COR-L47 (cell line): ENCODE measurements around the gene MAML2.

Experiments used
- DNase-seq: peaks from one replicate; lab custom pipeline; 2025; lab: John Stamatoyannopoulos, UW

The MAML2 gene

DNA sequence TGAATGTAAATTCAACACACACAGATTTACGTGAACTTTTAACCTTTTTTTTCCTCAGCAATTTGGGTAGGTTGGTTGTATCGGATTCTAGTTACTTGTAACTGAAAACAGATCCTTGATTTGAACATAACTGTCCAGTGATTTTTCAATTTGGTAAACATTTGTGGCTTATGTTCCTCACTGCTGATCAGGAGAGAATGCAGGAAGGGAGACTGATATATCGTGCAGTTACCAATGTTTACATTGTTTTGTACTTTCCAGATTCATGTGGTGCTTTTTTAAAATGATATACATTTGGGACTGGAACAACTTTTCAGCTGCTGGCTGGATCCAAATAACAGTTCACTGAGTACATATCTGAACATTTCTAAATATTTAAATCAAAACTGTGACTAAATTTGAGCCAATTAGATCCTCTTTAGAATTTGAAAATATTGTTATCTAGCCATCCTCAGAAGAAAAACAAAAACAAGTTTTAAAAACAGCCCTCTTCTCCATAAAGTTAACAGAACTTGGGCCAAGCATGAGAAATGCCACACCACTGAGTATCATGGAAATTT is 334.8 kb downstream of the MAML2 start:
- no peak for DNase-seq

DNA sequence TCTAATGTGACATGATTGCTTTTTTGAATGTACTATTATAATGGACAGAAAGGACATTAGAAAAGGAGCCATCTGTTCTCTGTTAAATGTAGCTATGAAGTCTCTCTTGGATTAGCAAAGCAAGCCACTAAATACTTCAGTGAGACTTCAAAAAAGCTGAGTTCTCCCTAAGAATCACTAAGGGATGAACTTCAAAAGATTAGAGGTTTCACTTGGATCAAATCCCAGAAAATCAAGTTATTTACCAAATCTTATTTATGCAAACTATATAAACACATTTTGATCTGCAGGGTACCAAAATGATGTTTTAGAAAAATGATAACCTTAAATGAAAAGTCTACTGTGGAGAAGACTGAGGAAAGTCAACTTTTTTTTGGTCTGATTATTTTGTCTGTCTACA is 337.0 kb downstream of the MAML2 start:
- DNase-seq: no peak

DNA sequence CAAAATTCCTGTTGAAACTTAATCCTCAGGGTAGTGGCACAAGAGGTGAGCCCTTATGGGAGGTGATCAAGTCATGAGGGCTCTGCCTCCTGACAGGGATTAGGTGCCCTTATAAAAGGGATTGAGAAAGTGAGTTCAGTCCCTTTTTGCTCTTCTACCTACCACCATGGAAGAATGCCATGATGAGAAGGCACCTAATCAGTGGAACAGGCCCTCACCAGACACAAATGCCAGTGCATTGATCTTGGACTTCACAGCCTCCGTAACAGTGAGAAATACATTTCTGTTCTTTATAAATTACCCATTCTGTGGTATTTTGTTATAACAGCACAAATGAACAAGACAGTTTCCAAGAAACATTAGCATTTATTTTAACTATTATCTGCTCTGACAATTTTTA is 338.1 kb downstream of the MAML2 start:
- DNase-seq: no peak

DNA sequence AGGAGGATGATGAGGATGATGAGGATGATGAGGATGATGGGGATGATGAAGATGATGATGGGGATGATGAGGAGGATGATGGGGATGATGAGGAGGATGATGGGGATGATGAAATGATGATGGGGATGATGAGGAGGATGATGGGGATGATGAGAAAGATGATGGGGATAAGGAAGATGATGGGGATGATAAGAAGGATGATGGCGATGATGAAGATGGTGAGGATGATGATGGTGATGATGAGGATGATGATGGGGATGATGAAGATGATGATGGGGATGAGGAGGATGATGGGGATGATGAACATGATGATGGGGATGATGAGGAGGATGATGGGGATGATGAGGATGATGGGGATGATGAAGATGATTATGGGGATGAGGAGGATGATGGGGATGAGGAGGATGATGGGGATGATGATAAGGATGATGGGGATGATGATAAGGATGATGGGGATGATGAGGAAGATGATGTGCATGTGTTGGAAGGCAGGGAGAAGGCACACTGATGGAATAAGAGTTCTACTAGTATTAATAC is 340.2 kb downstream of the MAML2 start:
- no peak for DNase-seq

DNA sequence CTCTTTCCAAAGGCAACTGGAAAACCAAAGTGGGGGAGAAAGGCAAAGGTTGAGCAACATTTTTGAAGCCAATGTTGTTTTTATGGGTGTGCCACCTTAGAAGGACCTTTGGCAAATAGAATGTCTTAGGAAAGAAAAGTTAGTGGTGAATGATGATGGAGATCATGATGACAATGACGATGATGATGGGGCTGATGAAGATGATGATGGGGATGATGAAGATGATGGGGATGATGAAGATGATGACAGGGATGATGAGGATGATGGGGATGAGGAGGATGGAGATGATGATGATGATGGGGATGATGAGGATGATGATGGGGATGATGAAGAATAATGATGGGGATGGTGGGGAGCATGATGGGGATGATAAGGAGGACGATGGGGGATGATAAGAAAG is 340.7 kb downstream of the MAML2 start:
- DNase-seq: no peak

GRCh38 chr11:96001037-96001436 is 342.0 kb downstream of the MAML2 start:
- no peak for DNase-seq

- no peak for DNase-seq
These were observed 343.1 kb downstream of the MAML2 start for GRCh38 chr11:95999711-96000406.

DNA sequence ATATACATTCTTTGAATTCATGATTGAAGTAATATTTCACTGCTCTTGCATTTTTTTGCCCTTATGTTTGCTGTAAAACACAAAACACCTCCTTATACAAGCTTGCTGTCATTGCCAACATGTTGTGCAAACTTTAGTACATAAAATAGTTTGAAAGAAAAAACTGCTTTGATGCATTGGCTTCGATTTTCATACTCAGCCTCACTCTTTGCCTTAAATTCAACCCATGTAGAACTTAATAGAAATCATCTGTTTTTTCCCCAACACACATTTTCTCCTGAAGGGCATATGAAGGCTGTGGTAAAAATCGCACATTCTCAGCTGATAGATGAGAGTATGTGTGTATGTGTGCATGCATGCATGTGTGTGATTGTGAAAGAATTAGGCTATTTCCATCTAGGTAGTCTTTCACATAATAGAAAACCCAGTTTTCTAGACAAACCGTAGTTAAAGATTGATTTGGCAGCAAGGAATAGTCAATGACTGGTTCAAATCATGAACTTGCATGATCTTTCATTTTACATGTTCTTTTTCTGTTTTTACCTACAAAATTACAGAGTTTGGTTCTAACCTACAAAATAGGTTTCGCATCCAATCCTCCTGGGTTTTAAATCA is 346.3 kb downstream of the MAML2 start:
- DNase-seq: no peak

GRCh38 chr11:95994329-95994728 is 348.7 kb downstream of the MAML2 start:
- no peak for DNase-seq

DNA sequence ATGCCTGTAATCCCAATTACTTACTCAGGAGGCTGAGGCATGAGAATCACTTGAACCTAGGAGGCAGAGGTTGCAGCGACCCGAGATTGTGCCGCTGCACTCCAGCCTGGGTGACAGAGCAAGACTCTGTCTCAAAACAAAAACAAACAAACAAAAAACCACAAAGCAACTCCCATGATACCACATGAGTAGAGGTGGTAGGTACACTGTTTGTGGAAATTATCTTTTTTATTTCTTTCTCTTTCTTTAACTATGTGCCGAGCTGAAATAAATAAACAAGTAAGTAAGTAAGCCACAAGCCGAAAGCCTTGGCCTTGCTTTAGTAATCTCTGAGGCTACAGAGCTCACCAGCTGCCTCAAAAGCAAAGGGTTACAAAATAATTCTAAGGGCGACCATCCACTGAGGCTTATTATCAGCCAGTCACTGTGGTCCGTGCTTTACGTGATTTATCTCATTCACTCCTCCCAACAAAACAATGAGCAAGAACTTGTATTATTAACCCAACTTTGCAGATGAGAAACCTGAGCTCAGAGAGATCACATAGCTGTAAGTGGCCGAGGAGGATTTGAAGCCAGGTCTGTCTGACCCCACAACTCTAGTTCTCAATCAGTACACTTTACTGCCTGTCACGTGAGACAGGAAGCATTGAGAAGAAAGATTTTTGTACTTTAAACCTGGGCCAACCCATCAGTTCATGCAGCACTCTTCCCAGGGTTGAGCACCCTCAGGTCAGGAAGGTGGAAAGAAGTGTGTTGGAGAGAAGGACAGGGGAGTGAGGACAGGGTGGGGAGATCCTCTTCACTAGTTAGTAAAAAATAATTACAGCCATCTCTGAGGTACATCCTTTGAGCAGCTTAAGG is 349.3 kb downstream of the MAML2 start:
- DNase-seq: no peak

- DNase-seq: no peak
These were observed 351.4 kb downstream of the MAML2 start for GRCh38 chr11:95991545-95991944.

- DNase-seq: no peak
These were observed 351.9 kb downstream of the MAML2 start for GRCh38 chr11:95991101-95991500.

DNA sequence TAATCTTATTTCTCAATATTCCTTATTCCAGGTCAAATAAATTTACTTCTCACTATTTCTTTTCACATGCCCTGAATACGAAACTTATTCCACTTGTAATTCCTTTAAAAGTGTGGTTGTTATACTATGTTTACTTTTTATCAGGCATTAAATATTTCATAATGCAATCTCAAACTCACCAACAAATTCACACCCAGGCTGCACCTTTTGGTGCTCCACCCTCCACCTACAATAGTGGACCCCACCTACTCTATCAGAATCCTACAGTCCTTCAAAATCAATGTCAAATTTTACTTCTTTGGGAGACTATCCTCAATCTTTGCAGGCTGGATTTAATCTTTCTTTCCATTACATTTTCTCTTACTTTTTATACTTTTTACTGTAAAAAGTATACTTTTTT is 353.2 kb downstream of the MAML2 start:
- DNase-seq: no peak

GRCh38 chr11:95989076-95989605 is 353.9 kb downstream of the MAML2 start:
- DNase-seq: no peak

DNA sequence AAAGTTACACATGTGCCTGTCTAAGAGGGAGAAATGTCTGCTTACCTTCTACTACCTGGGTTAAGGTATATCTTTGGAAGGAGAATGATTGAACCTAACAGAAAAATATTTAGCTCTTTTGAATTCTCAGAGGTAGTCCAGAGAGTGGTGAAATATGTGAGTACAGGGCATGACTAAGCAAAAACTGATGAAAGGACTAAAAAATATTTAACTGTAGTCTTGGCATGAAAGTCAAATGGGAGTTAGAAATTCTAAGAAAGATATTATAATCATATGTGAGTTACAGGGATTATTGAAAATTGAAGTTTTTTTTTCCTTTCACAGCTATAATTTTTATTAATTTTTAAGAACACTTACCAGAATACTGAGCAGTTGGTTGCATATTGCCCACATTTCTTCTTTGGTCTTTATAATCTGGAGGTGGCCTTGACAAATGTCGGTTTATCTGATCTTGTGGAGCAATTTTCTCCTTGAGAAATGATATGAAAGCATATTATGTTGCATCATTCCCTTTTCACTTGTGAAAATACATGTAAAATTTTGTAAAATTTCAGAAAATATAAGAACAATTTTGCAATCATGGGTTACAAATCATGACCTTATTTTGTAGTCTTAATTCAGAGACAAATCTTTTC is 357.7 kb downstream of the MAML2 start:
- no peak for DNase-seq

GRCh38 chr11:95984072-95984471 is 358.9 kb downstream of the MAML2 start:
- DNase-seq: no peak

DNA sequence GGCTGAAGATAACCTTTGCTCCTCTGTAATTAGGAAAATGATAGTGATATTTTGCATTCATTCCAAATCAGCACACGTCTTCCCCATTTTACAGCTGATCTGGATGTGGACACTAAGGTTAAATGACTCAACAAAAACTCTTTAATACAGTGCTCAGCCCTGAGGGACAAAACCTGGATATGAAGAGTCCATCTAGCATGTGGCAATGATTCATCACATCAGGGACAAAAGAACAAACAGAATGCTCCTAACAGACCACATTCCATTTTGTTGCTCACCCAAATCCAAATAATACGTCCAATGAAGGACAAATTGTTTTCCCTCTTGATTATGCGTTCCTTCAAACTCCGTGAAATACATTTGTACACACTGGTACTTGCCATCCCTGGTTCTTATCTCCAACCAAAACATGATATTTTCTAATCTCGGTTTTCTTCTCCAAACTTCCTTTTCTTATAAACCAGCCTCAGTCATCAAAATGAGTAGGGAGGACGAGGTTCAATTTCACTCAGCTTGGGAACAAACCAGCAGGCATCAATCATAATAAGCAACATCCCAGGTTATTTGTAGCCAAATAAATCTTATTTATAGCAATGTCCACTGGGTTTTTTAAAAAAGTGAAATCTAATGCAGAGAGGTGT is 365.3 kb downstream of the MAML2 start:
- no peak for DNase-seq

DNA sequence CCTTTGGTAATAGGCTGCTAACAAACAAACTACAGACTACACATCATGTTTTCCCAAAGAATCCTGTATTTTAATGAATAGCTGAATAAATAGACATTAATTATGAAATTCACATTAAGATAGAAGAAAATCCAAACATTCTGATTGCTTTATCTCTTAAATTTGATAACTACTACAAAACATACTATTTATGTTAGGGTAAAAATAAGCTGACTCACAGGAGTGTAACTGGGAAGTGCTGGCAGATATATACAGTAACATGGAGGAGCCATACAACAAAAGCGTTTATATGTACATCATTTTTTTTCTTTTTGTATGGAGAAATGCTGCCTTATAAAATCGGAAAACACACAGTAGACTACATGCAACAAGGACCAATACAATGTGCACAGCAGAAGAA is 366.4 kb downstream of the MAML2 start:
- DNase-seq: no peak

GRCh38 chr11:95975343-95975742 is 367.7 kb downstream of the MAML2 start:
- no peak for DNase-seq

DNA sequence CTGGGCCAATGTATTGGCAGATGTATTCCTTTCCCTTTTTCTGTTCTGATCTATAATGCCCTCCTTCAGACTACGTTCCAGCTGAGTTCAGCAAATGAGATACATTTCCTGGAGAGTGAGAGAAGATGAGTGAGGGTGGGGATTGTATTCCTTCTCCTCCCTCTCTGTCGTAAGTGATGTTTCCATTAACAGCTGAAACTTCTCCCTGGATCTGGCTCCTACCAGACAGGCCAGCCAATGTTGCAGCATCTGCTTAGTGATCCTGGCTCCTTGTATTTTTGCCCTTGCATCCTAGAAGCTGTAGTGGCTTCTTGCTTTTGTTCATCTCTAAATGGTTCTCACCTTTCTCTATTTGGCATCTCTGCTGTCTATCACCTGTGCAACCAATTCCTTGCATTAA is 370.9 kb downstream of the MAML2 start:
- DNase-seq: no peak

GRCh38 chr11:95968585-95968984 is 374.4 kb downstream of the MAML2 start:
- no peak for DNase-seq
